ENCODE data around the gene BCLAF1. TPM values are rescaled to one million over a fixed set of nuclear protein-coding genes. Genes with fewer than 3 reads are reported as not detected.
A peak's percentile ranks its signal among the peaks of the same experiment; 100 is the strongest.

Gene BCLAF1
- total and polyA plus RNA-seq, 2 donors (not counting 3 experiments of a cell fraction or from before 2014, with no cell fraction given), result 23.4 to 151 TPM

DNA sequence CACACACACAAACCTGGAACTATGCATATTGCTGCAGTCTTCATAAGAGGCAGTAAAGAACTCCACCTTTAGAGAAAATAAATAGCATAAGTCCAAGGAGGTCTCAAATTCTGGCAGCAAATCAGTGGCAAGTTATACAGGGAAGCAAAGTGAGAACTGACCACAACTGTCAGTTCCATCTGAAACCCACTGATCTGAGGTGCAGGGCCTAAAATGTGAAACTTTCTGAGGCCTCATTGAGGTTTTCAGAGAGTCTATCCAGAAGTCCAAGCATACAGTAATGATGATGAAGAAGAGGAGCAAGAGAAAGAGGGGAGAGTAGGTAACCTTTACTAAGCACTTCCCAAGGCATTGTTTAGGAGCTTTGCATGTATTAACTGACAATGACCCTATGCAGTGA is 75.8 kb downstream of the BCLAF1 start:
- Histone ChIP-seq H3K4me1 (ENCODE audit: control insufficient read depth, extremely low read depth, insufficient read depth, low read length) (no peaks in the 10 kb centered on the region), H4K20me1 (replicated peaks; ENCODE audit: control insufficient read depth, extremely low read depth, insufficient read depth, low read length) (no peaks in the 10 kb centered on the region), H3K9me3 (replicated peaks; ENCODE audit: control insufficient read depth, insufficient read depth, low read length) (no peaks in the 10 kb centered on the region), H3K27me3 (ENCODE audit: control insufficient read depth in 2 of 2, insufficient read depth in 2 of 2, low read length in 2 of 2) (no peaks in the 10 kb centered on the region), H3K4me3 (replicated peaks in 1 of 3; ENCODE audit: insufficient read depth in 1 of 3, low read depth in 1 of 3, low read length in 3 of 3) (no peak overlapping the region), H3K9me1 (replicated peaks; ENCODE audit: control insufficient read depth, extremely low read depth, insufficient read depth, low read length) (no peaks in the 10 kb centered on the region), H3K4me2 (ENCODE audit: insufficient read depth, low read length) (no peak overlapping the region), H3K27ac (ENCODE audit: insufficient read depth, low read depth, low read length) (no peak overlapping the region), H3K79me2 (ENCODE audit: control insufficient read depth, insufficient read depth, low read length) (no peaks in the 10 kb centered on the region), H2AFZ (ENCODE audit: low read depth, low read length) (no peak overlapping the region), H3K36me3 (ENCODE audit: control insufficient read depth in 2 of 2, extremely low read depth in 1 of 2, insufficient read depth in 2 of 2, low read length in 2 of 2) (no peaks in the 10 kb centered on the region), H3K9ac (replicated peaks; ENCODE audit: extremely low read depth, insufficient read depth, low read length) (no peak overlapping the region)
- CTCF ChIA-PET, result interaction anchor here (0.9 to 1.0 kb wide), 2 partner anchors 13 to 304 kb away, joined by 4 read pairs; no protein-coding TSS in a partner anchor
- BruUV-seq (replicated peaks), result no TSS peak
- FAIRE-seq, result no peak
- dilution Hi-C loops (cut with MboI; ENCODE audit: extremely low pct_ligation_motif_present, low sequenced_read_pairs), result no loop called here
- no peak for TF ChIP-seq POLR2AphosphoS5 (IDR thresholded peaks at IDR 0.05; ENCODE audit: insufficient read depth, low read depth, low read length)
- POLR2A ChIA-PET, result no interaction called here
- no peak for DNase-seq (ENCODE audit: low read depth, low spot score)
- intact Hi-C loops (cut with micrococcal nuclease), result no loop called here

GRCh38 chr6:136213012-136213539 is 76.6 kb downstream of the BCLAF1 start:
- Histone ChIP-seq H3K9ac (replicated peaks; ENCODE audit: extremely low read depth, insufficient read depth, low read length) (no peak overlapping the region), H3K27me3 (ENCODE audit: control insufficient read depth in 2 of 2, insufficient read depth in 2 of 2, low read length in 2 of 2) (no peaks in the 10 kb centered on the region), H3K9me3 (replicated peaks; ENCODE audit: control insufficient read depth, insufficient read depth, low read length) (no peaks in the 10 kb centered on the region), H3K79me2 (ENCODE audit: control insufficient read depth, insufficient read depth, low read length) (no peaks in the 10 kb centered on the region), H2AFZ (ENCODE audit: low read depth, low read length) (no peak overlapping the region), H3K4me2 (ENCODE audit: insufficient read depth, low read length) (no peak overlapping the region), H3K4me3 (replicated peaks in 1 of 3; ENCODE audit: insufficient read depth in 1 of 3, low read depth in 1 of 3, low read length in 3 of 3) (no peak overlapping the region), H3K36me3 (ENCODE audit: control insufficient read depth in 2 of 2, extremely low read depth in 1 of 2, insufficient read depth in 2 of 2, low read length in 2 of 2) (no peaks in the 10 kb centered on the region), H3K27ac (ENCODE audit: insufficient read depth, low read depth, low read length) (no peak overlapping the region), H4K20me1 (replicated peaks; ENCODE audit: control insufficient read depth, extremely low read depth, insufficient read depth, low read length) (no peaks in the 10 kb centered on the region), H3K4me1 (ENCODE audit: control insufficient read depth, extremely low read depth, insufficient read depth, low read length) (no peaks in the 10 kb centered on the region), H3K9me1 (replicated peaks; ENCODE audit: control insufficient read depth, extremely low read depth, insufficient read depth, low read length) (no peaks in the 10 kb centered on the region)
- intact Hi-C loops (cut with micrococcal nuclease), result no loop called here
- dilution Hi-C loops (cut with MboI; ENCODE audit: extremely low pct_ligation_motif_present, low sequenced_read_pairs), result no loop called here
- BruUV-seq (replicated peaks), result no TSS peak
- ChIA-PET CTCF (interaction anchor here (0.9 to 1.0 kb wide), 2 partner anchors 12 to 303 kb away, joined by 4 read pairs; no protein-coding TSS in a partner anchor), POLR2A (no interaction called here)
- TF ChIP-seq GATA2 (IDR thresholded peaks at IDR 0.05; ENCODE audit: insufficient read depth, insufficient read length, low read depth, low read length) (no peak), POLR2A (IDR thresholded peaks at IDR 0.05; ENCODE audit: low read depth, low read length) (no peak), EZH2 (IDR thresholded peaks at IDR 0.05; ENCODE audit: borderline replicate concordance, low read depth, low read length, severe bottlenecking) (no peak), POLR2AphosphoS5 (IDR thresholded peaks at IDR 0.05; ENCODE audit: insufficient read depth, low read depth, low read length) (no peak), JUN (IDR thresholded peaks at IDR 0.05; ENCODE audit: borderline replicate concordance, insufficient read depth, insufficient read length, low read depth) (no peak), MYC (IDR thresholded peaks at IDR 0.05; ENCODE audit: low read depth, low read length) (no peak), FOS (IDR thresholded peaks at IDR 0.05; ENCODE audit: borderline replicate concordance, insufficient read depth, low read length) (no peak)
- TF ChIP-seq, protein P1, sequence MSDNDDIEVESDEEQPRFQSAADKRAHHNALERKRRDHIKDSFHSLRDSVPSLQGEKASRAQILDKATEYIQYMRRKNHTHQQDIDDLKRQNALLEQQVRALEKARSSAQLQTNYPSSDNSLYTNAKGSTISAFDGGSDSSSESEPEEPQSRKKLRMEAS (IDR thresholded peaks at IDR 0.05; ENCODE audit: insufficient read depth, insufficient read length), result no peak
- TF ChIP-seq, protein P2, sequence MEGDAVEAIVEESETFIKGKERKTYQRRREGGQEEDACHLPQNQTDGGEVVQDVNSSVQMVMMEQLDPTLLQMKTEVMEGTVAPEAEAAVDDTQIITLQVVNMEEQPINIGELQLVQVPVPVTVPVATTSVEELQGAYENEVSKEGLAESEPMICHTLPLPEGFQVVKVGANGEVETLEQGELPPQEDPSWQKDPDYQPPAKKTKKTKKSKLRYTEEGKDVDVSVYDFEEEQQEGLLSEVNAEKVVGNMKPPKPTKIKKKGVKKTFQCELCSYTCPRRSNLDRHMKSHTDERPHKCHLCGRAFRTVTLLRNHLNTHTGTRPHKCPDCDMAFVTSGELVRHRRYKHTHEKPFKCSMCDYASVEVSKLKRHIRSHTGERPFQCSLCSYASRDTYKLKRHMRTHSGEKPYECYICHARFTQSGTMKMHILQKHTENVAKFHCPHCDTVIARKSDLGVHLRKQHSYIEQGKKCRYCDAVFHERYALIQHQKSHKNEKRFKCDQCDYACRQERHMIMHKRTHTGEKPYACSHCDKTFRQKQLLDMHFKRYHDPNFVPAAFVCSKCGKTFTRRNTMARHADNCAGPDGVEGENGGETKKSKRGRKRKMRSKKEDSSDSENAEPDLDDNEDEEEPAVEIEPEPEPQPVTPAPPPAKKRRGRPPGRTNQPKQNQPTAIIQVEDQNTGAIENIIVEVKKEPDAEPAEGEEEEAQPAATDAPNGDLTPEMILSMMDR (IDR thresholded peaks at IDR 0.05; ENCODE audit: extremely low read depth in 1 of 2, insufficient read depth in 1 of 2, low read depth in 1 of 2, low read length in 2 of 2), result no peak
- DNase-seq (ENCODE audit: low read depth, low spot score), result no peak
- FAIRE-seq, result peak; percentile 37

Measured in endothelial cell of umbilical vein (primary cell).